HG02943 (cell line): ENCODE measurements around the gene CDKN2A.

Source experiments
- ATAC-seq: cut with Tn5 transposase; IDR thresholded peaks from one replicate; pipeline ENCODE4 v1.9.1; 2021; ENCODE audit warnings: mild to moderate bottlenecking, low read depth, moderate library complexity; ENCODE audit not compliant: unreplicated experiment

CDKN2A gene

DNA sequence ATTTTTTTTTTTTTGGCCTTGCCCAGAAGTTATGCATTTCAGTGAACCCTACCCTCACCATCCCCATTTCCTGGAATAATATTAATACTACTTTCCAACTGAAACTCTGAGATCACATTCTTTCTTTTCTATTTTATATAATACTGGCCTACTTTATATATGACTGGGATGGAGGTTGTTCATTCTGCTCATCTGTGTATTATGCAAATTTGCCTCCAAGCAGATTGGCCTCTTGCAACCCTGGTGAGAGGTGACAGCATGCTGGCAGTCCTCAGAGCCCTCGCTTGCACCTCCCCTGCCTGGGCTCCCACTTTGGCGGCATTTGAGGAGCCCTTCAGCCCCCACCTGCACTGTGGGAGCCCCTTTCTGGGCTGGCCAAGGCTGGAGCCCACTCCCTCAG lies 35.4 kb downstream of the CDKN2A start:
- ATAC-seq = no peak

DNA sequence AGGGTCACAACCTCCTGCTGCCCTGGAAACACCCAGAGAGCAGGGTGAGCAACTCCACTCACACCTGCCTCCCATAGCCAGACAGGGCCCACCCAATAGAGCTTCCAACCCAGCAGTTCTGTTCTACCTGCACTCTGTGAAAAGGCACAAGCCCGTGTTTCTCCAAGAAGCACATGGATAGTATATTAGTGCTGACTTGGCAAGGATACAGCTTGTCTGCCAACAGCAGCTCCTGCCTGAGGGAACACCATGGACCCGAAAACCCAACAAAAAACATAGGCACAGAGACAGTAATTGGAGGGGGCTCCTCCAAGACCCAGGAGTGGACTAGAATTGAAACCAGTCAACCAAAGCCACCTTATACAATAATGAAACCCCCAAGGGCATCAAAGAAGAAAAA lies 48.6 kb downstream of the CDKN2A start:
- no peak for ATAC-seq

DNA sequence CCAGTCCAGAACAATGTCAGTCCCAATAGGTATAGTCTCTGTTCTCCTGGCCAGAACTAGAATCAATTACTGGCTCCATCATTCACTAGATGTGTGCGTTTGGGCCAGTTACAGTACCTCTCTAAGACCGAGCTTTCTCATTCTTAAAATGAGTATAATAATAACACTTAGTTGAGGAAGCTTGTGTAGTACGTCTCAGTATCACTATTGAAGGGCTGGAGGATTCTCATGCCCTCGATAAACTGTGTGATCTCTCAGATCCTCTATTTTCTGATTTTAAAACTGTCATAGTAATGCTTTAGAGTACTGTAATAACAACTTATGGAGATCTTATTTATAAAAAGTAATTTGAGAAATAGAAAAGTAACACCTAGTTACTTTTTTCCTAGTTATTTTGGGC lies 50.7 kb downstream of the CDKN2A start:
- no peak for ATAC-seq

DNA sequence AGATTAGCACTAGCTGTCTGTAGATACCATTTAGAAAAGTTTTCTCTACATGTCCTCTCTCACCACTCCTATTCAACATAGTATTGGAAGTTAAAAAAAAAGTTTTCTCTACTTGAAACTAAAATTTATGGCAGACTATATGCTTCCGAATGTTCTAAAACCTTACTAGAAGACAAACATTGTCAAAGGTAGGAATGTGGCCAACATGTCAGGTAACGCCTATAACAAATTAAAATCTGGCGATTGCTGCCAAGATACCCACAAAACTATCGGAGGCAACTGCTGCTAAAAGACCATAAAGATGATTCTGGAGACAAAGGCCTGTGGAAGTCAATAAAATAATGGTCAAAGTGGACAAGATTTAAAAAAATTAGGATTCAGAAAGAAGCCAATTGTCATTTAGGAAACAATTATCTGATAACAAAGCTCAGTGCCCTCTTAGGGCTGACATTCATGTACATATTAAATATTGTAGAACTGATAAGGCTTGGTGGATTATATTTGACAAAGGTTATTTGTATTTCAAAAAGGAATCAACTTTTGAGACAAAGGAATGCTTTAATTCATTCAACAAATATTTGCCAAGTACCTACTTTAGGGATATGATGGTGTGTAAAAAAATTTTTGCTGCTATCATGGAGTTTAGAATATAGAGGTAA lies 52.7 kb downstream of the CDKN2A start:
- ATAC-seq = no peak

DNA sequence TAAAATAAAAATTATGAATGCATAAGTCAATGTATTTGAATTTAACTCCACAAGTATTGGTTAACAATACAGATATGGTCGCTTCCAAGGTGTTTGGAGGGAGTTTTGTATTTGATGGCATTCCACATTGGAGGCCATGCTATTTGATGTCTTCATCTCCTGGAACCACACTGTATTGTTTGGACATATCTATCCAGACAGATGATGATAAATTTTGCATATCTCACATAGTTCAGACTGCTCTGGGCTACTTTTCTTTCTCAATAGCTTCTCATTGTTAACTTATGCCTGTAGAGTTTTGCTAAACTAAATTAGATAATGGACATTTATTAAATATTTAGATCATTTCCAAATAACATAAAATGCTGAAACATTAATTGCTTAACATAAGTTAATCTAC lies 58.0 kb downstream of the CDKN2A start:
- no peak for ATAC-seq

DNA sequence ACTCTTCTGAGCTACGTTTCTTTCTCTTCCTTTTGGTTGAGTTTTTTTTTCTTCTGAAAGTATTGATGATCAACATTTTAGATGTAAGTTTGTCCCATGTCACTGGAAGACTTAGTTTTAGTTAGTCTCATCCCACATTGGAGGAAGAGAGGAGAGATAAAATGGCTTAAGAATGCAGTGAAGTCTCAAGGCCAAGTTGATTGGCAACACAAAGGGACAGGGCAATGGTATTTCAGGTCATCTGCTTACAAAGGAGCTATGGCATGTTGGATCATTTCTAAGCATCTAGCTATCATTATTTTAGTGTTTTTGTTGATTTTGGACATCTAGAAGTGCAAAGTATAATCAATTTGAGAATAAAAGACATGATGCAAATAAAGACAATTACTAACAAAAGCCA lies 58.6 kb downstream of the CDKN2A start:
- no peak for ATAC-seq

DNA sequence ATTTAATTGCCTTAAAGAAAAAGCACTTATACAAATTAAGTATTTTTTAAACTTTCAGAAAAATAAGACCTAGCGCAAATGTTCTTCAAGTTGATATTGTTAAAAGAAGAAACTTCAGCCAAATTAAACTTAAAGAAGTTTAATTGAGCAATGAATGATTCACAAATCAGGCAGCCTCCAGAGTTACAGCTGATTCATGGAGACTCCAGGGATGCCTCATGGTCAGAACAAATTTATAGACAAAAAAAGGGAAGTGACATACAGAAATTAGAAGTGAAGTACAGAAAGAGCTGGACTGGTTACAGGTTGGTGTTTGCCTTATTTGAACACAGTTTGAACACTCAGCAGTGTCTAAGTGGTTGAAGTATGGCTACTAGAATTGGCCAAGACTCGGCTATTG lies 60.3 kb downstream of the CDKN2A start:
- ATAC-seq = no peak

DNA sequence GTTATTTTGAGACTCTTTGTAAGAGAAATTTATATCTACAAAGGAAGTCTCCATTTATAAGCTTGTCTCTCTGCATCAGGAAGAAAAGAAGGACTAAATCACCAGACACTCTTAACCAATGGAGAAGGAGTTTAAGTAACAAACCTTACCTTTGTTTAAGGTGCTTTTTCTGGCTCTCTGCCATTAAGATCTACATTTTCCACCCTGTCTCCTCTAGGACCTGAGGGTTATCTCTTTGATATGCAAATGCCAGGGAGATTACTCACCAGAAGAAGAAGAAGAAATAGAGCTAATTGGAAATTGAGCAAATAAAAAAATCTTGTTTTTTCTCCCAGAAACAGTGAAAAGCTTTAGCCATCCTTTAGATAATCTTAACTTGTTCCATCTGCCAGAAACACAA lies 60.9 kb downstream of the CDKN2A start:
- no peak for ATAC-seq

DNA sequence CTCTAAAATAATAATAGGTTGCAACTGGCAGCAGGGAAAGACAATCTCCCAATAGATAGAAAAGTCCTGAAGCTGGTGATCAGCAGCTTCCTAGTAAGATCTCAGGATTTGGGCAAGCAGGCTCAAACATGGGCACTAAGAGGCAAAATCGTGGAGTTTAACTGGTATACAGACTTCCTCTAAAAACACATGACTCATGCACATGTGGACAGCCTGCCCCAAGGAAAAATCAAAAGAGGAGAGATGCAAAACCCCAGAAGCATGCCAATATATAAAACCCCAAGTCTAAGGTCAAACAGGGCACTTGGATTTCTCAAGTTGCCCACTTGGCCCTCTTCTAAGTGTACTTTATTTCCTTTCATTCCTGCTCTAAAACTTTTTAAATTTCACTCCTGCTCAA lies 62.8 kb downstream of the CDKN2A start:
- no peak for ATAC-seq

DNA sequence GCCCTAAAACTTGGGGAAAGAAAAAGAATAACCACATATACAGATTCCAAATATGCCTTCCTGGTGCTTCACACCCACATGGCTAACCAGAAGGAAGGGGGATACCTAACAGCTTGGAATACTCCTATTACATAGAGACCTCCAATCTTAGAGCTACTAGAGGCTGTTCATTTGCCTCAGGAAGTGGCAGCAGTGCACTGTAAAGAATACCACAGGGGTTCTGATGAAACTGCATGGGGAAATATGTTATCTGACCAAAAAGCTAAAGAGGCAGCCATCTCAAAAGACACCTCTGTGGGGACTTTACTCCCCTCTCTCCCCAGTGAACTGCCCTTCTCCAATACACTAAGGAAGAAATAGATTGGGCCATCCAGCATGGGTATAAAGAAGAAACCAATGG lies 66.4 kb downstream of the CDKN2A start:
- no peak for ATAC-seq

DNA sequence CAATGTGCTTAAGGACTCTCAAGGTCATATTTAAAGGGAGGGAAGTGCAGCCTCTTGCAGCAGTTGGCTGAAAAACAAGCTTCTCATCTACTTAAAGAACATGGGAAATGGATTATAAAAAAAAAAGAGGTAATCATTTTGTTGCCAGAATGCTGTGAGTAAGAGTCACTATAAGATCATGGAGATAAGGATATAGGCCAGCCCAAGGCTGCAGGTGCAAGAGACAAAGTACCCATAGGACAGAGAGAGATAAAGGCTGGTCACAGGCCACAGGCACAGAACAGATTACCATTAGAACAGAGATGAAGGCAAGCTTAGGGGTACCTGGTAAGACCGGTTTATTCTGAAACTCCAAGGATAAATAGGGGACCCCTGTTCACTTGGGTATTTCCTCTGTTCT lies 70.5 kb downstream of the CDKN2A start:
- no peak for ATAC-seq

DNA sequence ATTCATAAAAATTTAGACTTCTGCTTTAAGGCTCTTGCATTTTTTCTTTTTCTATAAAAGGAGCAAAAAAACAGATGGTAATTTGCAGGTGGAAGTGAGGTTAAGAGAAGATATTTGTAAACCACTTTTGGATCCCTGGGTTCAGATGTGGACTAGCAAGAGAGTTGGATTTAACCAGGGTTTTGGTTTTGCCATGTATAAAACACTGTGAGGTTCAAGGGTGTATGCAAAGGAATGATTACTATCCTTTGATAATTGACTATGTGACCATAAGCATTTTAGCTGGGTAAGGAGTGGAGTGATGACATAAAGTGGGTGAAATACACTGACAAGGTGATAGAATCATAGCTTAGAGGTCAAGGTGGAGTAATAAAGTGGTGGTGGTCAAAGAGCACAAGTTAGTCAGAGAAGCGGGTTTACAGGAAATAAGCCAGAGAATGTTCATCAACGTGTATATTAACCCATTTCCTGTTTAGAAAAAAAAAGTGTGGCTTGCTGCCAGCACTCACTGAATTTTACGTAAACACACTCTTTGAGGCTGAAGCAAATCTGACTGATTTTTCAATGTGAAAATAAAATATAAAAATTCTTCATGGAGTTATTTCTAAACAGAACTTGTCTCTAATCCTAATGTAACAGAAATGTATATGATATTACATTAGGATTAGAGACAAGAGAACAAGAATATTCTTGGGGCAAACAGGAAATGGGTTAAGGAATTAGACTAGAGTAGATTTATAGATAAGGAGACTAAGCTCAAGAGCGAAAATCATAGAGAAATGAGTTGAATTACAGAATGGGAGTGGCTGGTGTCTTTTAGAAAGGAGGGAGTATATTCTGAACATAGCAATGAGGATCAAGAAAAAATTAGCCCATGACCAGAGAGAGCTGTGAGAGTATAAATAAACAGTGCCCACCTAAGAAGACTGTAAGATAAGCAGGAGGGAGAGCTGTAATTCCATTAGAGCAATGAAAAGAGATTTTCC lies 74.5 kb downstream of the CDKN2A start:
- no peak for ATAC-seq
